ENCODE data around the gene SLC16A7.
"Not testable (repeated sequence)": the region's sequence is repeated elsewhere in the genome, so short reads cannot be mapped to it uniquely, and the experiment has no call there.

Gene SLC16A7

DNA sequence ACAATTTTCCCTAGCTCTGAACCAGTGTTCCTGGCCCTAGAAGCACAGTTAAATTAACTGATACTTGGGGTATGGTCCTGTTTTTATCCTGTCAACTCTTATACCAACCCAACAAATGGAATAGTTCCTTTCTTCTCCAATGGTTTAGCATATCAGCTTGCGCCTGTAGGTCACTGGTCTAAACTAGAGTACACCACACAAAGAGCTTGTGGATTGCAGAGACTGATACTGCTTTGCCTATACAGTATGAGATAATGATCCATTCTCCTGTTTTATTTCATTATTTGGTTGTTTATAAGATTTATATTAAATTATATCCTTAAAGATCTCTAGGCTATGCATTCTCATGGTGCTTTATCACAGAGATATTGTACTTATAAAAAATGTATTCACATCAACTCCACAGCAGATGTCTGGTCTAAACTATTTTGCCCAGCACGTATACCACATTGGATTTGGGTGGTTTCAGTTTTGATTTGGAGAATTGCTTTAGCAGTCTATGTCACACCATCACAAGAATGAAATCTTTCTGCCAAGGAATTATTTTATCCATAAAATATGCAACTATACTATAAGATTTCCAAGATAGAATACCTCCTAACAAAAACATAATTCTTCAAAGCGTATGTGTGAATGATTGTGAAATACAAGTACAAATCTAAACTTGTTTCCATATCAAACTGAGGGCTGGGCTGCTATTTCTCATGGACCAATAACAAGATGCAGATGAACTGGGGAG is 142.1 kb downstream of the SLC16A7 start:
- no peak for DNase-seq

- no peak for DNase-seq
These were observed 147.0 kb downstream of the SLC16A7 start for GRCh38 chr12:59742841-59743240.

- DNase-seq, result no peak
These were observed 148.7 kb downstream of the SLC16A7 start for GRCh38 chr12:59744564-59744963.

DNA sequence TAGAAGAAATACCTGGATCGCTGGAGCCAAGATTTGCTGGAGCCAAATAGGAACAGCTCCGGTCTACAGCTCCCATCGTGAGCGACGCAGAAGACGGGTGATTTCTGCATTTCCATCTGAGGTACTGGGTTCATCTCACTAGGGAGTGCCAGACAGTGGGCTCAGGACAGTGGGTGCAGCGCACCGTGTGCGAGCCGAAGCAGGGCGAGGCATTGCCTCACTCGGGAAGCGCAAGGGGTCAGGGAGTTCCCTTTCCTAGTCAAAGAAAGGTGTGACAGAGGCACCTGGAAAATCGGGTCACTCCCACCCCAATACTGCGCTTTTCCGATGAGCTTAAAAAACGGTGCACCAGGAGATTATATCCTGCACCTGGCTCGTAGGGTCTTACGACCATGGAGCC is 155.3 kb downstream of the SLC16A7 start:
- DNase-seq, result not testable (repeated sequence)

DNA sequence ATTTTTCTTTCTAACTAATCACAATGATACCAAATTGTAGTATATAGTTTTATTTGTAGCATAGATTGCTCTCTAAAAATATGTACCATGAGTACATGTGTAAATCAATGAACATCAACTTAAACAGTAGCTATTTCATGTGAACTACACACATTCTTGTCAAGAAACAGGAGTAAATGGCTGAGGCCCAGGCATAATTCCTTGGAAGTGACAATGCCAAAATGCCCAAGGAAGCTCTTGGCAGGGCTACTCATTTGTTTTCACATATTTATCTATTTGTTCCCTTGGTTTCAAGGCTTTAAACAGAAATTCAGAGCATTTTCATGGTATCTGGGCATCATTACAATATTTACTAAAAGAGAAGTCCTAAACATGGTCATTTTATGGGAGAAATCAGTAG is 165.7 kb downstream of the SLC16A7 start:
- DNase-seq, result no peak

- DNase-seq, result no peak
These were observed 168.0 kb downstream of the SLC16A7 start for GRCh38 chr12:59763835-59764234.

- no peak for DNase-seq
These were observed 172.2 kb downstream of the SLC16A7 start for GRCh38 chr12:59768031-59768430.

DNA sequence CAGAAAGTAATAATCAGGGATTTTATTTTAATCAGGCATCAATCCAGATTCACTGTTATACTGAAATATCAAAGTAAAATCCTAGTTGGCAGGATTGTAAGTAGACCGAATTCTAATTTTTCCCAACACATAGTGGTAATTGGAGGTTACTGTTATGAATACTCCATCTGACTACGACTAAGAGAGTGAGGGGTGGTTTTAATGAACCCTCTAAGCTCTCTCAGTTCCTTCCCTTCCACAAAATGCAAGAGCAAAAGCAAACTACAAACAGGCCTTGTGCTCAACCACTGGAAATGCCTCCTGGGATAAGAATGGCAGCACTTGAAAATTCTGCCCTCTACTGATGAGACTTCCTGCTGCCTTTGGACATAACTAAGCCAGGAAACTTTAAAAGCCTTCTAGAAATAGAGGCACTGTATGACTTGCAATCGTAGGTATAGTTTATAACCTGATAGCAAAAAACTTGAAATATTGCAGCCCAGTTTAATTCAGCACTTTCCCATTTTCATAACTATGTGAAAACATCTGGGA is 184.8 kb downstream of the SLC16A7 start:
- peak; percentile 7 to 67 for DNase-seq

- DNase-seq, result no peak
These were observed 191.8 kb downstream of the SLC16A7 start for GRCh38 chr12:59787610-59788009.

DNA sequence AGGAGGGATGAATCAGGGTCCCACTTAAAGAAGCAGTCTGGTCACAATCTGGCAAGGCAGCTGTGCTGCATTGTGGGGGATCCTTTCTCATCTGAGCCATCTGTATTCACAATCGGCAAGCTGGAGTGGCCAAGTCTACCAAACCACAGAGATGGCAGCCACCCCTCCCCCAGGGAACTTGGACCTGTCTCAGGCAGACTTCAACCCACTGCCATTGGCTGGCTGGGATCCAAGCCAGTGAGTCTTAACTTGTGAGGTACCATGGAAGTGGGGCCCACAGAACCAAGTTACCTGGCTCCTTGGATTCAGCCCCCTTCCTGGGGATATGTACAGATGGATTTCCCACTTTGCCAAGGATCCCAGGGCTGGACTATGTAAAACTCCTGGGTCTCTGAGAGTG is 196.8 kb downstream of the SLC16A7 start:
- DNase-seq, result no peak

GRCh38 chr12:59803735-59804134 is 207.9 kb downstream of the SLC16A7 start:
- DNase-seq, result no peak

GRCh38 chr12:59808317-59808910 is 212.6 kb downstream of the SLC16A7 start:
- DNase-seq, result peak in 1 of 2 donors; percentile 34

DNA sequence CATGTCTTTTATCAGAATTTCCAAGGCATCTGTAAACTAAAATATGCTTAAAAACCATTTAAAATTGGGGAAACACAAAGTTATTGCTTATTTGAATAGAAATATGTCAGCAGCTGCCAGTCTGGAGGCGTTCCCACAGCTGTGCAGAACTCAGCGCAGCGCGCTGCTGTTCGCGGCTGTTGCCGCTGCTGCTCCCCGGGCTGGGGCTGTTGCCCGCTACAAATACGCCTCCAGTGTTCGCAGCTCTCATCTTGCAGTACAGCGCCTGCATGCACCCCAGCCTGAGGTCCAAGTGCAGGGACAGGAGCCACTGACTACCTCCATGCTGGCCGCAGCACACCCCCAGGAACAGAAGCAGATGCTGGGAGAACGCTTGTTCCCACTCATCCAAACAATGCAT is 216.2 kb downstream of the SLC16A7 start:
- no peak for DNase-seq

GRCh38 chr12:59812716-59813115 is 216.9 kb downstream of the SLC16A7 start:
- no peak for DNase-seq

DNA sequence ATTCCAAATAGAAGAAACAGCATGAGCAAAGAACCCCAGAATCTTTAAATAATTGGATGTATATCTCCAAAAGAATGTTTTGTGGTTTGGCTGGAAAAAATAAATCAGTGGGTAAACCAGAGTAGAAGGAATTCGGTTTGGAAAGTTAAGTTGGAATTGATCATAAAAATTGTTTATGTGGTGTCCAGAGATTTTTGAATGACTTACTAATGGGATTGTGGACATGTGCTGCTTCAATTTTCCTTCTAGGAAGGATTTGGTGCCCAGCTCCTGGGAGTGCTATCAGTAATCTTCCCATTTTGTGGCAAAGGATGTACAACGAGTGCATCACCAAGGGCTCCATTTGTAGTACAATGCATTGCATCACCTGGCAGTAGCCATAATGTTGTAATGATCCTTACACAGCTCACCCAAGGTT is 224.8 kb downstream of the SLC16A7 start:
- no peak for DNase-seq

DNA sequence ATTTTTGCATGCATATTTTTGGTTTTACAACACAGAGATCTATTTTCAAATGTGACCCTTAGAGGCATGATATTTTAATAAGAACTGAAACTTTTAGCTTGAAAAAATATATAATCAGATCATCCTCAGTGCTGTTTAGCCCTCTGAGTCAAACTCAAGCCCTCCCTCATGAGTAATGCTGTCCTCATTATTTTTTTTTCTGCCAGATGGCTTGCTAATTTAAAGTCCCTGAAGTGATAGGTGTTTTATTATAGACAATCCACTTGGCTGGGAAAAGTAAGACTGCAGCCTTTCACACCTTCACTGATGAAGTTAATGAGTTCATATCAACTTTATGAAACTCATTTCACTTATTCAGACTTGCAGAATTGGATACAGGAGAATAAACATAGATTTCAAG is 227.7 kb downstream of the SLC16A7 start:
- no peak for DNase-seq

DNA sequence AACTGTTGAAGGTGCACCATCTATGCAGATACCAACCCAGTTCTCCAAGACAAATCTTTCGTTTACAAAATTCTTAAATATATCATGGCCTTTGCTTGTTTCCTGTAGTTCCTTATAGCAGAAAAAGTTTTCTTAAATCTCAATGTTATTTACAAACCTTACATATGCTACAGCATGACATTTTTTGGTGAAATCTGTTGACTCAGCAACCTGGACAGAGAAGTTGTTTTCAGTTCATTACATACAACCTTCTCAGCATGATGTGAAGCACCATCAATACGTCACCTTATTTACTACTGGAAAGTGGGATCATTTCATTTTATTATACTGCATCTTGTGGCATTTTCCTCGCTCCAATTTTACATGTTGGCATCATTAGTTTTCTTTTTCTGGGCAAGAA is 231.9 kb downstream of the SLC16A7 start:
- DNase-seq, result no peak

GRCh38 chr12:59828521-59828920 is 232.7 kb downstream of the SLC16A7 start:
- DNase-seq, result no peak

DNA sequence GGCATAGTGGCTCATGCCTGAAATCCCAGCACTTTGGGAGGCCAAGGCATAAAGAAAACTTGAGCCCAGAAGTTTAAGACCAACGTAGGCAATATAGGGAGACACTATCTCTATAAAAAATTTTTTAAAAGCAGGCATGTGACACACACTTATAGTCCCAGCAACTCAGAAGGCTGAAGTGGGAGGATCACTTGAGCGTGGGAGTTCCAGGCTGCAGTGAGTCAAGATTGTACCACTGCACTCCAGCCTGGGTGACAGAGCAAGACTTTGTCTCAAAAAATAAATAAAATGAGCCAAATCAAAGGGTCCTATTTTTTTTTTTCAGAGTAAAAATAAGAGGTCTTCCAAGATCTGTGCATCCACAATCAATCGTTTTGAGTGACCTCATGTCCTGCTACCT is 237.6 kb downstream of the SLC16A7 start:
- no peak for DNase-seq

GRCh38 chr12:59834659-59835474 is 239.0 kb downstream of the SLC16A7 start:
- no peak for DNase-seq

All from hippocampal formation (tissue), 2 donors.